ENCODE measurements around the gene GPX7.

DNA sequence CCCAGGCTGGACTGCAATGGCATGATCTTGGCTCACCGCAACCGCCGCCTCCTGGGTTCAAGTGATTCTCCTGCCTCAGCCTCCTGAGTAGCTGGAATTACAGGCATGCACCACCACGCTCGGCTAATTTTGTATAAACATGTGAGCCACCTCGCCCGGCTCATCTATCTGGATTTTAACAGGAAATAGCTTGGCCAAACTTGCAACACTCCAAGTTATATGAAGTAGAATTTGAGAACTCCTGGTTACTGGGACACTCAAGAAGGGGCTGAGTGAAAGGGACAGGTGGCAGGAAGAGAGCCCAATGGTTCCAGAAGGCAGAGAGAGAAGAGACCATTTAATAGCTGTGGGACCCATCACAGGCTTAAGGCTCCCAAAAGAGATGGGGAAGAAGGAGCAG is 2.9 kb upstream of the GPX7 start:
- no peak for TF ChIP-seq POLR2A (IDR thresholded peaks at IDR 0.05)
- TF ChIP-seq, protein P1, sequence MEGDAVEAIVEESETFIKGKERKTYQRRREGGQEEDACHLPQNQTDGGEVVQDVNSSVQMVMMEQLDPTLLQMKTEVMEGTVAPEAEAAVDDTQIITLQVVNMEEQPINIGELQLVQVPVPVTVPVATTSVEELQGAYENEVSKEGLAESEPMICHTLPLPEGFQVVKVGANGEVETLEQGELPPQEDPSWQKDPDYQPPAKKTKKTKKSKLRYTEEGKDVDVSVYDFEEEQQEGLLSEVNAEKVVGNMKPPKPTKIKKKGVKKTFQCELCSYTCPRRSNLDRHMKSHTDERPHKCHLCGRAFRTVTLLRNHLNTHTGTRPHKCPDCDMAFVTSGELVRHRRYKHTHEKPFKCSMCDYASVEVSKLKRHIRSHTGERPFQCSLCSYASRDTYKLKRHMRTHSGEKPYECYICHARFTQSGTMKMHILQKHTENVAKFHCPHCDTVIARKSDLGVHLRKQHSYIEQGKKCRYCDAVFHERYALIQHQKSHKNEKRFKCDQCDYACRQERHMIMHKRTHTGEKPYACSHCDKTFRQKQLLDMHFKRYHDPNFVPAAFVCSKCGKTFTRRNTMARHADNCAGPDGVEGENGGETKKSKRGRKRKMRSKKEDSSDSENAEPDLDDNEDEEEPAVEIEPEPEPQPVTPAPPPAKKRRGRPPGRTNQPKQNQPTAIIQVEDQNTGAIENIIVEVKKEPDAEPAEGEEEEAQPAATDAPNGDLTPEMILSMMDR (IDR thresholded peaks at IDR 0.05), result no peak
